Head of caudate nucleus (tissue), 42 donors: Measurements from ENCODE around the gene HES5.
A peak's percentile ranks its signal among the peaks of the same experiment; 100 is the strongest.

Experiments
- DNase-seq, 42 donors: peaks; one replicate each; pipeline versions ENCODE4 v3.0.0 to v3.0.0-alpha.2; 2020 to 2021; ENCODE audit warnings: mixed read lengths in 7 of 42
- intact Hi-C: fragments of 100-400 bp; cut with DNase I; formaldehyde crosslinking; loops from one replicate; pipeline ENCODE4 v1.15.0; 2022

The HES5 gene

GRCh38 chr1:2506901-2507565, 23.0 kb downstream of the HES5 start:
- DNase-seq, result no peak
- intact Hi-C loops, result no loop called here

DNA sequence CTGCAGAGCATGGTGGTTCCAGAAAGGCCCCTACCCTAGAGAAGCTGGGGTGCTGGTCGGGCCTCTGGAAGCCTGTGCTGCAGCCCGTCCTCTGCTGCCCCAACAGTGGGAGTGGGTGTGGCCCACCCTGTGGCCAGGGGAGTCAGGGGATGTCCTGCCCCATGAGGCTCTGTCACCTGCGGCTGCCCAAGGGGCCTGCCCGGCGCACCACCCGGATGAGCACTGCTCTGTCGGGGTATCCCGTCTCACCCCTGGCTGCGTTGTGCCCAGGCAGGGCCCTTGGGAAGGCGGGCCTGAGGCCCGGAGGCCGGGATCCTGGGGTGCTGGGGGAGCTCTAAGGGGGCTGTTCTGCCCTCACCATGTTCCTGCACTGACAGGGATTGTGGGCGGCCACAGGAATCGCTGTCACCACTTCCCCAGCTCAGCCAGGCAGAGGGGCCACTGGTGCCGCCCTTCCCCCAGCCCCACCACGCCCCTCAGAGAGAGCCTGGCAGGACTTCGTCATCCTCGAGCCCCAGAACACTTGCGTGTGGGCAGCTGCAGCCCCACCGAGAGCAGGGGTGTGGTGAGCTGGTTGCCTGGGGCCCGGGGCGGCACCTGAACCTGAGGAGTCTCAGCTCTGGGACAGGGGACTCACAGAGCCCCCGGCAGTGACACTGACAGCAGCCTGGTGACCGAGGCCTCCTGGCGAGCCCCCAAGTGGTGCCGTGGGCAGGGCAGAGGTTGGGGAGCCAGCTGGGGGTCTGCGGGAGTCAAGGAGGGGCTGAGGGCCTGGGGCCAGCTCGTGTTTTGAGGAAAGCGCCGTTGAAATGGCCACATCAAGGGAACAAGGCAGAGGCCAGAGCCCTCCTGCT, 23.8 kb downstream of the HES5 start:
- intact Hi-C loops, result no loop called here
- DNase-seq, result no peak

GRCh38 chr1:2505461-2505994, 24.5 kb downstream of the HES5 start:
- intact Hi-C loops, result no loop called here
- DNase-seq, result no peak

DNA sequence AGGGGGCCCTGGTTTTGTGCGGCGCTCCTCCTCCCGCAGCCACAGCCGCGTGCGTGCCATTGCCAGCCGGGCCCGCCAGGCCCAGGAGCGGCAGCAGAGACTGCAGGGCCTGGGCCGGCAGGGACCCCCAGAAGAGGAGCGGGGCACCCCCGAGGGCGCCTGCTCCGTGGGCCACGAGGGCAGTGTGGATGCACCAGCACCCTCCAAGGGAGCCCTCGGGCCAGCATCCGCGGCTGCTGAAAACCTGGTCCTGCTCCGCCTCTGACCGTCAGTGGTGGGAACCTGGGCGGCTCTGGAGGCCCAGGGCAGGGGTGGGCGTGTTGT, 25.2 kb downstream of the HES5 start:
- no peak for DNase-seq
- intact Hi-C loops, result no loop called here

DNA sequence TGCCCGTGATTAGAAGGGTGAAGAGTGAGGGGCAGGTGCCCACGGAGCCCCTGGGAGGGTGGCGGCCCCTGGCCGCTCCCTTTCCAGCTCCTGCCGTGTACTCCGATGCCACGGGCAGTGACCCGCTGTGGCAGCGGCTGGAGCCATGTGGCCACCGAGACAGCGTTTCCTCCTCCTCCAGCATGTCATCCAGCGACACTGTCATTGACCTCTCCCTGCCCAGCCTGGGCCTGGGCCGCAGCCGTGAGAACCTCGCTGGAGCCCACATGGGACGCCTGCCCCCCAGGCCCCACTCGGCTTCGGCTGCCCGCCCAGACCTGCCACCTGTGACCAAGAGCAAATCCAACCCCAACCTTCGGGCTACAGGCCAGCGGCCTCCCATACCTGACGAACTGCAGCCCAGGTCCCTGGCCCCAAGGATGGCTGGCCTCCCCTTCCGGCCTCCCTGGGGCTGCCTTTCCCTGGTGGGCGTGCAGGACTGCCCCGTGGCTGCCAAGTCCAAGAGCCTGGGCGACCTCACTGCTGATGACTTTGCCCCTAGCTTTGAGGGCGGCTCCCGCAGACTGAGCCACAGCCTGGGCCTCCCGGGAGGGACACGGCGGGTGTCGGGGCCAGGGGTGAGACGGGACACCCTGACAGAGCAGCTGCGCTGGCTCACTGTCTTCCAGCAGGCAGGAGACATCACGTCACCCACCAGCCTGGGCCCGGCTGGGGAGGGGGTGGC, 25.7 kb downstream of the HES5 start:
- intact Hi-C loops, result no loop called here
- peak in 9 of 42 donors; percentile 32 to 62 (median 40) for DNase-seq

DNA sequence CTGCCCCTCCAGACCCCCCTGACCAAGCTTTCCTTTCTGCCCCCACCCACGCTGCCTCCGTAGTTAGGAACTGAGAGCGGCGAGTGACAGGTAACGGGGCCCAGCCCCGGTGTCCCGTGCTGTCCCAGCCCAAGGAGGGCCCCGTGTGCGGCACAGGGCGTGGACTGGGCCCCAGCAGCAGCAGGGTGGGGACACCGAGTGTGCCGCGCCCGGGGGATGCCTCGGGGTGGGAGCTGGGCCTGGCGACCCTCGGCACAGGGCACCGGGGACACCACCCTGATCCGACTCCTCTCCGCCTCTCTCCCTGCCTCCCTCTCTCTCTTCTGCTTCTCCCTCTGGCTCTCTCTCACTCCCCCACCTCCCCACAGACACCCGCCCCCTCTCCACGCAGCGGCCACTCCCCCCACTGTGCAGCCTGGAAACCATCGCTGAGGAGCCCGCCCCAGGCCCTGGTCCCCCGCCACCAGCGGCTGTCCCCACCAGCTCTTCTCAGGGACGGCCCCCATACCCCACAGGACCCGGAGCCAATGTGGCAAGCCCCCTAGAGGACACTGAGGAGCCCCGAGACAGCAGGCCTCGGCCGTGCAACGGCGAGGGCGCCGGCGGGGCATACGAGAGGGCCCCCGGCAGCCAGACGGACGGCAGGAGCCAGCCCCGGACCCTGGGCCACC, 26.4 kb downstream of the HES5 start:
- intact Hi-C loops, result no loop called here

GRCh38 chr1:2502661-2503553, 27.2 kb downstream of the HES5 start:
- intact Hi-C loops, result no loop called here

More for the DNA sequence above, 26.4 kb downstream of the HES5 start:
- no peak for DNase-seq

DNA sequence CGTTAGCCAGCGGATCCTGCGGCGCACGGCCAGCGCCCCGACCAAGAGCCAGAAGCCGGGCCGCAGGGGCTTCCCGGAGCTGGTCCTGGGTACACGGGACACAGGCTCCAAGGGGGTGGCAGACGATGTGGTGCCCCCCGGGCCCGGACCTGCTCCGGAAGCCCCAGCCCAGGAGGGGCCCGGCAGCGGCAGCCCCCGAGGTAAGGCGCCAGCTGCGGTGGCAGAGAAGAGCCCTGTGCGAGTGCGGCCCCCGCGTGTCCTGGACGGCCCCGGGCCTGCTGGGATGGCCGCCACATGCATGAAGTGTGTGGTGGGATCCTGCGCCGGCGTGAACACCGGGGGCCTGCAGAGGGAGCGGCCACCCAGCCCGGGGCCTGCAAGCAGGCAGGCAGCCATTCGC, 27.9 kb downstream of the HES5 start:
- no peak for DNase-seq

More at GRCh38 chr1:2502661-2503553, 27.2 kb downstream of the HES5 start:
- no peak for DNase-seq

GRCh38 chr1:2501820-2502119, 28.3 kb downstream of the HES5 start:
- intact Hi-C loops, result no loop called here
- DNase-seq, result no peak

More for the DNA sequence above, 27.9 kb downstream of the HES5 start:
- intact Hi-C loops, result no loop called here

- intact Hi-C loops, result no loop called here
- DNase-seq, result no peak
Observed at GRCh38 chr1:2501041-2501819, 28.8 kb downstream of the HES5 start.

DNA sequence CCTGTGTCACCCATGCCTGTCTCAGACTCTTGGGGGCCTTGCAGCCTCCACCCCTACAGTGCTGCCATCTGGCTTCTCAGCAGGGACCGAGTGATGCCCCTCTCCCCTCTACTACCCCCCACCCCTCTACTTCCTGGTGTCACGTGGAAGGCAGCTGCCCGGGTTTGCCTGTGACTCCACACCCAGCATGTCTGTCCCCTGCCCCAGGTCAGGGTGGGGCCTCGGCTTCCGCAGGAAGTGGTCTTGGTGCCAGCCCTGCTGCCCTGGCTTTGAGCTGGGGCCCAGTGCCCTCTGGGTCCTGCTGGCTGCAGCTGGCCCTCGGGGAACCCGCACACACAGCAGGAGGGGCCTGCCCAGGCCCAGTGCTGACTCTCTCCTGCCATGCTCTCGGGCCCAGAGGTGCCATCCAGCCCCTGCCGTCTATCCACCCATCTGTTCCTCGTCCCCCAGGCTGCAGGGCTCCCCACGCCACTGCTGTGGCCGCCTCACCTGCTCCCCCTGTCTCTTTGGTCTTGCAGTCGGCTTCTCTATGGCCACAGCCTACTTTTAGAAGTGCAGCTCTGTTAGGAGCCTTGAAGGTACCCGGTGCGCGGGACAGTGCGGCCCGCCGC, 30.0 kb downstream of the HES5 start:
- no peak for DNase-seq

GRCh38 chr1:2499260-2499659, 30.8 kb downstream of the HES5 start:
- no peak for DNase-seq
- intact Hi-C loops, result no loop called here

More for the DNA sequence above, 30.0 kb downstream of the HES5 start:
- intact Hi-C loops, result no loop called here

DNA sequence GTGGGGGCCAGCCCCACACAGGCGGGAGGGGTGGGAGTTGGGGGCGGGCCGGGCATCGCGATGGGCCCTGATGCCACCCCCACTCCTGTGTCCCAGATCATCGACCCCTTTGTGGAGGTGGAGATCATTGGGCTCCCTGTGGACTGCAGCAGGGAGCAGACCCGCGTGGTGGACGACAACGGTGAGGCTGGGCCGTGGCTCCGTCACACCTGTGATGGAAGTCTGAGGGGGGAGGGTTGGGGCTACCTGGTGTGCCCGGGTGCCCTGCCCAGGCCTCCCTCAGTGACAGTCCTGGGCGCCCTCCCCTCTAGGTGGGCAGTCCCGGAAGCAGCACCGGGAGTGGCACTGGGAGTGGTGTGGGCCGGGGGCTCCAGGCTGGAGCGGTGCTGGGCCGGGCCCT, 31.4 kb downstream of the HES5 start:
- intact Hi-C loops, result no loop called here

DNA sequence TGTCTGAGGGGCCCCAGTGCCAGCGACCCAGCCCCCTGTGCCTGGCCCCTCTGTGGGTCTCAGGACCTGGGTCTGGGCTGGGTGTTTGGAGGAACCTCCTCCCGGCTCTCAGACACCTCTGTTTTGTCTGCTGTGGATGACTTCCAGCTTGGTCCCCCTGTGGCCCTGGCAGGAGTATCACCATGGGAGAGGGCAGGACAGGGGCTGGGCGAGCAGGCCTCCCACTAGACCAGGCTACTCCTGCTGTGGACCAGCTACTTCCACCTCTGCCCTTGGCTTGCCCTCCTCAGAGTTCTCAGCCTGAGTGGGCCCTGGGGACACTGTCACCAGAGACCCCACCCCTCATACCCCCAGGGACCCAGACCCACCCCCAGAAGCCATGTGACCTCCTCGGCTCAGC, 32.2 kb downstream of the HES5 start:
- intact Hi-C loops, result no loop called here
- no peak for DNase-seq

More for the DNA sequence above, 31.4 kb downstream of the HES5 start:
- DNase-seq, result no peak

DNA sequence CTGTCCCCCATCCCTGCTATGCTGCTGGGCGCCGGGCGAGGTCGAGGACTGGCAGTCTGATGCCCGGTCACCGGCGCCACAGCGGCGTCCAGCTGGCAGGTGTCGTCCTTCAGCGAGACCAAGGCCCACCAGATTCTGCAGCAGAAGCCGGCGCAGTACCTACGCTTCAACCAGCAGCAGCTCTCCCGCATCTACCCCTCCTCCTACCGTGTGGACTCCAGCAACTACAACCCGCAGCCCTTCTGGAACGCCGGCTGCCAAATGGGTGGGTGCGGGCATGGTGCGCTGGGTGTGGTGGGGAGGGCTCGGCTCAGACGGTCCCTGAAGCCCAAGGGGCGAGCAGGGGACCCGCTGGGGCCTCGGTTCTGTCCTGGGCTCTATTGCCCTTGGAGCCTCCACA, 33.3 kb downstream of the HES5 start:
- no peak for DNase-seq
- intact Hi-C loops, result no loop called here

- intact Hi-C loops, result no loop called here
- DNase-seq, result no peak
Observed at GRCh38 chr1:2496087-2496622, 33.9 kb downstream of the HES5 start.

GRCh38 chr1:2495546-2495945, 34.5 kb downstream of the HES5 start:
- no peak for DNase-seq
- intact Hi-C loops, result no loop called here
